MCF 10A (cell line): Measurements from ENCODE around the gene POU4F3. TPM values are rescaled to one million over a fixed set of nuclear protein-coding genes. Genes with fewer than 3 reads are reported as not detected.
A peak's percentile ranks its signal among the peaks of the same experiment; 100 is the strongest.

Experiments used
- BruUV-seq: library from RNA; stranded (reverse); fragments of 400-500 nt; replicated peaks from 2 replicates; lab custom pipeline; 2021; lab: Mats Ljungman, UMichigan
- CTCF ChIA-PET: fragments of 300-600 bp; sonication (Branson Sonifier 250); formaldehyde crosslinking; extraction: SDS; loops from one replicate; lab custom pipeline; 2021; ENCODE audit warnings: antibody characterized with exemption, inconsistent platforms; lab: Yijun Ruan, JAX
- POLR2A ChIA-PET: fragments of 300-600, 350-650 bp; sonication (Branson Sonifier 250); formaldehyde crosslinking; extraction: SDS; loops from one replicate; lab custom pipeline; 2020; ENCODE audit warnings: antibody characterized with exemption, inconsistent platforms; lab: Yijun Ruan, JAX
- DNase-seq: peaks from one replicate; pipeline ENCODE4 v3.0.0-alpha.2; 2018; ENCODE audit not compliant: unreplicated experiment
- H3K27ac Mint-ChIP-seq: one replicate; pipeline ENCODE4 v1.8.0; 2022; ENCODE audit warnings: mild to moderate bottlenecking, low read depth, mixed read lengths; ENCODE audit not compliant: unreplicated experiment
- H3K27me3 Mint-ChIP-seq: one replicate; pipeline ENCODE4 v1.8.0; 2022; ENCODE audit warnings: mixed read lengths; ENCODE audit not compliant: insufficient read depth, unreplicated experiment
- H3K36me3 Mint-ChIP-seq: one replicate; pipeline ENCODE4 v1.8.0; 2022; ENCODE audit warnings: mild to moderate bottlenecking, moderate library complexity, mixed read lengths; ENCODE audit not compliant: insufficient read depth, unreplicated experiment
- H3K4me1 Mint-ChIP-seq: one replicate; pipeline ENCODE4 v1.8.0; 2022; ENCODE audit warnings: mixed read lengths; ENCODE audit not compliant: insufficient read depth, unreplicated experiment
- H3K4me3 Mint-ChIP-seq: one replicate; pipeline ENCODE4 v1.8.0; 2022; ENCODE audit warnings: mild to moderate bottlenecking, moderate library complexity, mixed read lengths; ENCODE audit not compliant: unreplicated experiment
- H3K9me3 Mint-ChIP-seq: one replicate; pipeline ENCODE4 v1.8.0; 2022; ENCODE audit warnings: mixed read lengths; ENCODE audit not compliant: unreplicated experiment
- CTCF ChIP-seq: fragments of 200-600 bp; IDR thresholded peaks from one replicate; pipeline ENCODE4 v1.8.0; 2022; ENCODE audit warnings: antibody characterized with exemption, mild to moderate bottlenecking; ENCODE audit not compliant: unreplicated experiment
- intact Hi-C: fragments of 100-400 bp; cut with micrococcal nuclease; formaldehyde crosslinking; loops from 2 replicates; pipeline ENCODE4 v1.14.1; 2022
- total RNA-seq: library from RNA; stranded (reverse); gene quantifications from 2 replicates; pipeline ENCODE4 v1.2.3, GENCODE V29; 2022

POU4F3 gene
- total RNA-seq, 1 experiment from 2014 or later: 0.16 TPM

GRCh38 chr5:146380714-146381113 is 42.1 kb downstream of the POU4F3 start:
- no peak for DNase-seq
- Mint-ChIP-seq H3K4me1 (no peaks in the 10 kb centered on the region), H3K9me3 (peaks cover 11% of the 10 kb centered on the region), H3K36me3 (no peaks in the 10 kb centered on the region), H3K27ac (no peak overlapping the region), H3K27me3 (peaks cover 7% of the 10 kb centered on the region), H3K4me3 (no peak overlapping the region)
- intact Hi-C loops: no loop called here
- TF ChIP-seq CTCF: no peak
- ChIA-PET CTCF (no interaction called here), POLR2A (no interaction called here)
- no TSS peak for BruUV-seq

GRCh38 chr5:146388386-146388785 is 49.7 kb downstream of the POU4F3 start:
- peak; percentile 40 for DNase-seq
- CTCF ChIA-PET: interaction anchor here (1.1 to 2.0 kb wide), 3 partner anchors 38 to 40 kb away, joined by 3 to 7 read pairs (median 4); no protein-coding TSS in a partner anchor
- BruUV-seq: no TSS peak
- Mint-ChIP-seq H3K36me3 (no peaks in the 10 kb centered on the region), H3K27me3 (peaks cover 7% of the 10 kb centered on the region), H3K4me1 (no peaks in the 10 kb centered on the region), H3K9me3 (no peaks in the 10 kb centered on the region), H3K27ac (no peak overlapping the region), H3K4me3 (no peak overlapping the region)
- POLR2A ChIA-PET: interaction anchor here (1.2 kb wide), 1 partner anchor 36 kb away, joined by 5 read pairs; no protein-coding TSS in a partner anchor
- no peak for TF ChIP-seq CTCF
- intact Hi-C loops: no loop called here

GRCh38 chr5:146390469-146390868 is 51.8 kb downstream of the POU4F3 start:
- DNase-seq: no peak
- peak; percentile 16 for TF ChIP-seq CTCF
- Mint-ChIP-seq H3K36me3 (no peaks in the 10 kb centered on the region), H3K9me3 (no peaks in the 10 kb centered on the region), H3K4me1 (peaks cover 4% of the 10 kb centered on the region), H3K27me3 (peaks cover 19% of the 10 kb centered on the region), H3K4me3 (no peak overlapping the region), H3K27ac (no peak overlapping the region)
- BruUV-seq: no TSS peak
- ChIA-PET POLR2A (no interaction called here), CTCF (no interaction called here)
- intact Hi-C loops: no loop called here

Other genes with a start within 250 kb of the POU4F3 start
- 2.5 and 3.0 TPM in 2 replicates for gene PLAC8L1, start 233.3 kb upstream of the POU4F3 start, total RNA-seq
- 383 and 405 TPM in 2 replicates for gene LARS1, start 156.2 kb upstream of the POU4F3 start, total RNA-seq
- 25.6 and 27.9 TPM in 2 replicates for gene RBM27, start 135.2 kb upstream of the POU4F3 start, total RNA-seq
- gene TCERG1, start 108.5 kb downstream of the POU4F3 start, total RNA-seq: 128 and 134 TPM in 2 replicates
- not detected in 2 replicates for gene GPR151, start 177.4 kb downstream of the POU4F3 start, total RNA-seq